SK-N-SH (cell line): ENCODE results near the gene ATG7. TPM values are rescaled to one million over a fixed set of nuclear protein-coding genes. Genes with fewer than 3 reads are reported as not detected.
A peak's percentile ranks its signal among the peaks of the same experiment; 100 is the strongest.

ENCODE experiments used
- CTCF ChIA-PET: fragments of 300-600, 350-600 bp; formaldehyde crosslinking; extraction: SDS; loops from one replicate; lab custom pipeline; 2021; lab: Yijun Ruan, JAX
- POLR2A ChIA-PET: fragments of 350-600 bp; sonication (Branson Sonifier 250); formaldehyde crosslinking; extraction: SDS; loops from one replicate; lab custom pipeline; 2020; ENCODE audit warnings: antibody characterized with exemption, inconsistent platforms; lab: Yijun Ruan, JAX
- DNase-seq: peaks from one replicate; pipeline ENCODE4 v3.0.0; 2012
- H2AFZ ChIP-seq: fragments of 200-600 bp; sonication (generic); 2 replicates; pipeline ENCODE4 v1.8.1; 2016; ENCODE audit warnings: antibody characterized with exemption, mild to moderate bottlenecking, low read depth
- H3F3A ChIP-seq: fragments of 200-600 bp; sonication (generic); replicated peaks from 2 replicates; pipeline ENCODE3; 2016; ENCODE audit warnings: antibody characterized with exemption, mild to moderate bottlenecking; ENCODE audit not compliant: insufficient read depth
- H3K27ac ChIP-seq, 2 experiments: fragments of 200-500 bp in 1 of 2; fragments of 200-600 bp in 1 of 2; sonication (Bioruptor generic) in 1 of 2; sonication (generic), shearing (Covaris generic) in 1 of 2; 2 replicates each; pipeline versions ENCODE4 v1.5.1 to v1.6.1; 2014 to 2016; ENCODE audit warnings: low read depth in 2 of 2, inconsistent platforms in 1 of 2, low read length in 1 of 2, mild to moderate bottlenecking in 1 of 2, mixed read lengths in 1 of 2
- H3K27me3 ChIP-seq: fragments of 200-600 bp; sonication (generic), shearing (Covaris generic); 2 replicates; pipeline ENCODE4 v1.6.1; 2016; ENCODE audit warnings: mixed run types; ENCODE audit not compliant: insufficient read depth
- H3K36me3 ChIP-seq, 2 experiments: fragments of 200-500 bp in 1 of 2; fragments of 200-600 bp in 1 of 2; sonication (Bioruptor generic) in 1 of 2; sonication (generic) in 1 of 2; replicated peaks in 1 of 2; 2 replicates each; pipeline versions ENCODE3 to v1.5.1; 2014 to 2016; ENCODE audit warnings: low read length in 1 of 2, mild to moderate bottlenecking in 1 of 2; ENCODE audit not compliant: insufficient read depth in 2 of 2, control insufficient read depth in 1 of 2
- H3K4me1 ChIP-seq, 2 experiments: fragments of 200-500 bp in 1 of 2; fragments of 200-600 bp in 1 of 2; sonication (Bioruptor generic) in 1 of 2; sonication (generic), shearing (Covaris generic) in 1 of 2; 2 replicates each; pipeline versions ENCODE4 v1.5.1 to v1.6.1; 2014 to 2016; ENCODE audit warnings: low read depth in 1 of 2, low read length in 1 of 2, mixed run types in 1 of 2; ENCODE audit not compliant: insufficient read depth in 2 of 2, control insufficient read depth in 1 of 2
- H3K4me2 ChIP-seq: fragments of 200-600 bp; sonication (generic), shearing (Covaris generic); 2 replicates; pipeline ENCODE4 v1.6.1; 2017; ENCODE audit warnings: mixed run types
- H3K4me3 ChIP-seq, 2 experiments: fragments of 200-500 bp in 1 of 2; fragments of 200-600 bp in 1 of 2; sonication (Bioruptor generic) in 1 of 2; sonication (generic), shearing (Covaris generic) in 1 of 2; 2 replicates each; pipeline versions ENCODE4 v1.5.1 to v1.8.1; 2014 to 2016; ENCODE audit warnings: low read depth in 2 of 2, inconsistent platforms in 1 of 2, low read length in 1 of 2, mild to moderate bottlenecking in 1 of 2, mixed read lengths in 1 of 2, moderate library complexity in 1 of 2
- H3K79me2 ChIP-seq: fragments of 200-600 bp; sonication (generic); 2 replicates; pipeline ENCODE4 v1.8.1; 2017; ENCODE audit warnings: mild to moderate bottlenecking; ENCODE audit not compliant: insufficient read depth
- H3K9ac ChIP-seq: fragments of 200-600 bp; sonication (generic); 2 replicates; pipeline ENCODE4 v1.6.1; 2017; ENCODE audit warnings: mixed run types
- H3K9me2 ChIP-seq: fragments of 200-600 bp; sonication (generic); 2 replicates; pipeline ENCODE4 v1.6.1; 2017; ENCODE audit warnings: mixed run types
- H3K9me3 ChIP-seq: fragments of 200-600 bp; sonication (generic); 2 replicates; pipeline ENCODE4 v1.6.1; 2017; ENCODE audit warnings: mixed run types, mild to moderate bottlenecking, moderate library complexity
- H4K20me1 ChIP-seq: fragments of 200-600 bp; sonication (generic); 2 replicates; pipeline ENCODE4 v1.6.1; 2017; ENCODE audit warnings: mild to moderate bottlenecking, mixed run types; ENCODE audit not compliant: insufficient read depth
- CHD2 ChIP-seq: fragments of 150-350 bp; IDR thresholded peaks from 2 replicates; pipeline ENCODE4 v1.6.1; 2018; ENCODE audit warnings: low read length; ENCODE audit not compliant: partially characterized antibody
- CTCF ChIP-seq: fragments of 200-600 bp; sonication (generic); IDR thresholded peaks from 2 replicates; pipeline ENCODE4 v1.6.1; 2017; ENCODE audit warnings: antibody characterized with exemption, mild to moderate bottlenecking, moderate library complexity
- ELF1 ChIP-seq: IDR thresholded peaks from 2 replicates; pipeline ENCODE4 v1.4.0; 2012
- EZH2phosphoT487 ChIP-seq: fragments of 200-600 bp; sonication (generic); IDR thresholded peaks from 2 replicates; pipeline ENCODE4 v1.6.1; 2017; ENCODE audit warnings: low read depth, mixed run types, mild to moderate bottlenecking, antibody characterized with exemption, moderate library complexity, borderline replicate concordance
- FOSL2 ChIP-seq: IDR thresholded peaks from 2 replicates; pipeline ENCODE4 v1.4.0; 2012; ENCODE audit warnings: low read depth, mild to moderate bottlenecking, moderate library complexity, borderline replicate concordance
- FOXM1 ChIP-seq: IDR thresholded peaks from 2 replicates; pipeline ENCODE4 v1.4.0; 2012; ENCODE audit warnings: low read depth, mild to moderate bottlenecking
- GABPA ChIP-seq: IDR thresholded peaks from 2 replicates; pipeline ENCODE4 v1.4.0; 2012; ENCODE audit warnings: low read depth, mild to moderate bottlenecking
- JUND ChIP-seq: IDR thresholded peaks from 2 replicates; pipeline ENCODE4 v1.4.0; 2012
- MAX ChIP-seq: IDR thresholded peaks from 2 replicates; pipeline ENCODE4 v1.4.0; 2012; ENCODE audit warnings: low read depth
- MEF2A ChIP-seq: IDR thresholded peaks from 2 replicates; pipeline ENCODE4 v1.4.0; 2012; ENCODE audit warnings: low read depth, borderline replicate concordance
- MXI1 ChIP-seq: IDR thresholded peaks from 2 replicates; pipeline ENCODE4 v1.6.1; 2012; ENCODE audit warnings: mild to moderate bottlenecking, low read depth, low read length, improper control_type of control experiment
- NFIC ChIP-seq: IDR thresholded peaks from 2 replicates; pipeline ENCODE4 v1.4.0; 2012; ENCODE audit warnings: borderline replicate concordance
- NRF1 ChIP-seq: IDR thresholded peaks from 2 replicates; pipeline ENCODE4 v1.6.1; 2012; ENCODE audit warnings: low read depth, mild to moderate bottlenecking, low read length
- REST ChIP-seq: IDR thresholded peaks from 2 replicates; pipeline ENCODE4 v1.6.1; 2012; ENCODE audit warnings: mild to moderate bottlenecking, low read depth, low read length, moderate library complexity
- RXRA ChIP-seq: IDR thresholded peaks from 2 replicates; pipeline ENCODE4 v1.4.0; 2012; ENCODE audit warnings: low read depth, mild to moderate bottlenecking, borderline replicate concordance
- SIN3A ChIP-seq: IDR thresholded peaks from 2 replicates; pipeline ENCODE4 v1.6.1; 2012; ENCODE audit warnings: low read depth, mild to moderate bottlenecking, low read length, moderate library complexity, borderline replicate concordance
- SMC3 ChIP-seq: IDR thresholded peaks from 2 replicates; pipeline ENCODE4 v1.6.1; 2012; ENCODE audit warnings: low read depth, low read length, improper control_type of control experiment
- TAF1 ChIP-seq: IDR thresholded peaks from 2 replicates; pipeline ENCODE4 v1.6.1; 2012; ENCODE audit warnings: low read depth, mild to moderate bottlenecking, low read length, moderate library complexity, borderline replicate concordance
- USF1 ChIP-seq: IDR thresholded peaks from 2 replicates; pipeline ENCODE4 v1.4.0; 2012; ENCODE audit warnings: low read depth, borderline replicate concordance
- USF2 ChIP-seq: fragments of 150-350 bp; IDR thresholded peaks from 2 replicates; pipeline ENCODE4 v1.6.1; 2017; ENCODE audit warnings: antibody characterized with exemption, low read length, low read depth, borderline replicate concordance
- ZBTB33 ChIP-seq: IDR thresholded peaks from 2 replicates; pipeline ENCODE4 v1.4.0; 2012; ENCODE audit warnings: low read depth, borderline replicate concordance
- WGBS: methylation state at CpG from one replicate; pipeline ENCODE4 v1.1.6; 2017; ENCODE audit warnings: low lambda C conversion rate; 5-methylcytosine and 5-hydroxymethylcytosine counted together
- polyA plus RNA-seq, 3 experiments: library from polyadenylated mRNA; depleted of rRNA; stranded (reverse); fragments of >200 nt; gene quantifications; 2 replicates each; pipeline ENCODE4 v1.2.3, GENCODE V29; 2012

Gene ATG7
- polyA plus RNA-seq, 1 of the 3 experiments (the other 2 are of a cell fraction), result 29.5 TPM

- TF ChIP-seq GABPA (no peak), USF1 (no peak), FOXM1 (no peak), TAF1 (no peak)
Observed at GRCh38 chr3:11596387-11596786, 324.2 kb downstream of the ATG7 start (continued).

- CTCF ChIA-PET, result no interaction called here
- Histone ChIP-seq H3K27ac (peak overlapping the region; percentile 76 to 86), H3K4me3 (no peak overlapping the region), H3F3A (peaks cover 39% of the 10 kb centered on the region), H3K4me2 (peak overlapping the region; percentile 66), H3K9ac (no peak overlapping the region), H3K79me2 (peaks cover 80% of the 10 kb centered on the region), H3K27me3 (no peaks in the 10 kb centered on the region), H3K9me3 (no peaks in the 10 kb centered on the region), H4K20me1 (peaks cover 65% of the 10 kb centered on the region), H3K9me2 (no peaks in the 10 kb centered on the region), H3K36me3 (peaks cover 22 to 27% of the 10 kb centered on the region in 2 experiments), H2AFZ (no peak overlapping the region), H3K4me1 (peaks cover 6 to 42% of the 10 kb centered on the region in 2 experiments; a peak in 3 of 4 replicates)
- POLR2A ChIA-PET, result no interaction called here
- DNase-seq, result no peak
- WGBS, result 41% methylated on average over 16 of the region's 18 CpGs
- TF ChIP-seq NRF1, result no peak
- 0 out of 2 replicates have a peak, but pooled peaks have one; percentile 12 for TF ChIP-seq CTCF
- TF ChIP-seq ELF1, result peak; percentile 49; the same call in 1 of the 2 replicates
- TF ChIP-seq TAF1, result no peak
- peak; percentile 65; the same call in 1 of the 2 replicates for TF ChIP-seq MEF2A
- TF ChIP-seq USF2, result no peak
- peak; percentile 88 for TF ChIP-seq RXRA
- peak; percentile 99 for TF ChIP-seq JUND
- peak; percentile 85; the same call in 1 of the 2 replicates for TF ChIP-seq ZBTB33
- TF ChIP-seq EZH2phosphoT487, result no peak
- TF ChIP-seq CHD2, result no peak
- peak; percentile 53; the same call in 1 of the 2 replicates for TF ChIP-seq REST
- peak; percentile 96 for TF ChIP-seq SIN3A
- TF ChIP-seq SMC3, result no peak
- TF ChIP-seq FOSL2, result peak; percentile 97
- TF ChIP-seq MXI1, result no peak
- peak; percentile 73; the same call in 1 of the 2 replicates for TF ChIP-seq NFIC
- TF ChIP-seq MAX, result peak; percentile 90
Observed at GRCh38 chr3:11600501-11601282, 328.5 kb downstream of the ATG7 start.
